Measurements from ENCODE around the gene LPAR2.
"Not testable (repeated sequence)": the region's sequence is repeated elsewhere in the genome, so short reads cannot be mapped to it uniquely, and the experiment has no call there.

LPAR2 gene

GRCh38 chr19:19627621-19628500, at the start of gene LPAR2:
LPAR2 (minus strand) TSS chr19:19628220; CDS start chr19:19627275, 945 bp downstream.
- peak; percentile 75 for DNase-seq

GRCh38 chr19:19677579-19677978, 49.6 kb upstream of the LPAR2 start:
- DNase-seq, result no peak

- no peak for DNase-seq
Measured at GRCh38 chr19:19674315-19674714, 46.3 kb upstream of the LPAR2 start.

GRCh38 chr19:19672816-19673215, 44.8 kb upstream of the LPAR2 start:
- DNase-seq, result no peak

- DNase-seq, result no peak
Measured at GRCh38 chr19:19670070-19670551, 42.1 kb upstream of the LPAR2 start.

- peak; percentile 95 for DNase-seq
Measured at GRCh38 chr19:19668230-19669012, 40.4 kb upstream of the LPAR2 start, which contains the start of gene ZNF101. ZNF101 (plus strand) TSS chr19:19668839; CDS start chr19:19668964, 125 bp downstream.

- not testable (repeated sequence) for DNase-seq
Measured at GRCh38 chr19:19665420-19665948, 37.5 kb upstream of the LPAR2 start.

- peak; percentile 90 for DNase-seq
Measured at GRCh38 chr19:19663256-19664120, 35.5 kb upstream of the LPAR2 start, which contains the start of gene ATP13A1. ATP13A1 (minus strand) TSS chr19:19663676; CDS start chr19:19663666, 10 bp downstream.

GRCh38 chr19:19662871-19663255, 34.8 kb upstream of the LPAR2 start:
- DNase-seq, result no peak

- DNase-seq, result no peak
Measured at GRCh38 chr19:19662344-19662743, 34.3 kb upstream of the LPAR2 start.

GRCh38 chr19:19661675-19662251, 33.7 kb upstream of the LPAR2 start:
- peak; percentile 15 for DNase-seq

GRCh38 chr19:19661141-19661674, 33.2 kb upstream of the LPAR2 start:
- DNase-seq, result no peak

GRCh38 chr19:19659646-19660245, 31.7 kb upstream of the LPAR2 start:
- DNase-seq, result no peak

- DNase-seq, result no peak
Measured at GRCh38 chr19:19657397-19657783, 29.4 kb upstream of the LPAR2 start.

- DNase-seq, result no peak
Measured at GRCh38 chr19:19656451-19657396, 28.7 kb upstream of the LPAR2 start.

GRCh38 chr19:19655641-19656343, 27.8 kb upstream of the LPAR2 start:
- no peak for DNase-seq

- no peak for DNase-seq
Measured at GRCh38 chr19:19655051-19655594, 27.1 kb upstream of the LPAR2 start.

- DNase-seq, result no peak
Measured at GRCh38 chr19:19654441-19654840, 26.4 kb upstream of the LPAR2 start.

GRCh38 chr19:19653597-19654147, 25.7 kb upstream of the LPAR2 start:
- DNase-seq, result no peak

All from stimulated activated CD4-positive, alpha-beta T cell treated with anti-CD3 and anti-CD28 coated beads, Interleukin-4, amount 100 ng/mL, for 1 hour (primary cell).